Activated naive CD8-positive, alpha-beta T cell treated with anti-CD3 and anti-CD28 coated beads, Interleukin-2, amount 50 U/mL, for 16 hours (primary cell): ENCODE measurements around the gene DIP2C.
"Not testable (repeated sequence)": the region's sequence is repeated elsewhere in the genome, so short reads cannot be mapped to it uniquely, and the experiment has no call there.

ENCODE experiments used
- DNase-seq: peaks from one replicate; pipeline ENCODE4 v3.0.0-alpha.2; 2020; ENCODE audit warnings: low read depth, low spot score

Gene DIP2C

GRCh38 chr10:451856-452255 is 237.6 kb downstream of the DIP2C start:
- no peak for DNase-seq

GRCh38 chr10:451021-451471 is 238.4 kb downstream of the DIP2C start:
- no peak for DNase-seq

GRCh38 chr10:450463-450862 is 239.0 kb downstream of the DIP2C start:
- DNase-seq = no peak

GRCh38 chr10:449331-449730 is 240.1 kb downstream of the DIP2C start:
- not testable (repeated sequence) for DNase-seq

DNA sequence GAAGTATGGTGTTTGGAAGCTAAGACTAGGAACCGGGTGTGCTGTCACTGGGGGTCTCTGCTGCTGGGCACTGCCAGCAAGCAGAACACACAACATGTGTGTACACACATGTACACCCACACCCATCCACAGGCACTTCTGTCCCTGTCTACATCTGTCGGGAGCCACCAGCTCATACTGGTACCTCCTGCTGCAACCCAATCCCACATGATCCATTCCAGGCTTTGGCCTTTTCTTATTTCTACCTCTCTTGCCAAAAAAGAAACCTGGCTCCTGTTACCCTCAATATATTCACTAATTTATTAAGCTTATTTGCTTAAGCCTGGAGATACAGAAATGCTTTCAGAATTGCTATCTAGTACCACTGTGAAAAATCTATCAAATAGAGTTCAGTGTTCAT is 246.0 kb downstream of the DIP2C start:
- DNase-seq = no peak

GRCh38 chr10:442209-442608 is 247.3 kb downstream of the DIP2C start:
- DNase-seq = no peak

GRCh38 chr10:441659-442058 is 247.8 kb downstream of the DIP2C start:
- DNase-seq = no peak

- DNase-seq = no peak
Measured at GRCh38 chr10:440127-440526, 249.3 kb downstream of the DIP2C start.

DNA sequence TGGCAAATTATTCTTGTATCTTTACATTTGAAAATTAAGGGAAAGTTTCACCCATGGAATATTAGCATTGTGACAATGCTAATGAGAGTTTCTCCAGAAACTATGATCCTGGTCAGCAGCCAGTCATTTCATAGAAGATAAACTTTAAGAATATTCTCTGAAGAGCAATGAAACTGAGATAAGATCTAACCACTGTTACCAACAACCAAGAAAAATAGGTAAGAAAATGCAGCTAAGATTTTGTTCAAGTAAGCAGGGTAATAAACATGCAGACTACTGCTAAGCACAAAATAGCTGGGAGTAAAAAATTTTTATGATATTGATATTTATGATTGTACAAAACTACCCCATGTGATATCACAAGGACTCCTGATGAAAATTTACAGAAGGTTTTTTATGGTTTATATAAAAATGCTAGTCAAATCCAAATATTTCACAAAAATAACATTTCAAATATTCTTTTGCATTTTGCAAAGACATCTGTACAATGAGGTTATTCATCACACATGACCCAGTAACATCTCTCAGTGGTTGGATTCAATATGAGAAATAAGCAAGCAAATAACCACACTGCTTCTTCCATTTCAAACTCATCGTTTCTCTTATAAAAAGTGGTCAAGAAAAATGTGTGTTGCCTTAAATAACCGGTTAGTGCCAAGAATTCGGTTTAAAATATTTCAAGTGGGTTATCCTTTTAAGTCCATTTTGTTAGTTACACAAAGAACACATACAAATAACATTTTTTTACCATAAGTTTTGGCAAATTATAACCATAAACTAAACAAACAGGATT is 251.6 kb downstream of the DIP2C start:
- DNase-seq = no peak

DNA sequence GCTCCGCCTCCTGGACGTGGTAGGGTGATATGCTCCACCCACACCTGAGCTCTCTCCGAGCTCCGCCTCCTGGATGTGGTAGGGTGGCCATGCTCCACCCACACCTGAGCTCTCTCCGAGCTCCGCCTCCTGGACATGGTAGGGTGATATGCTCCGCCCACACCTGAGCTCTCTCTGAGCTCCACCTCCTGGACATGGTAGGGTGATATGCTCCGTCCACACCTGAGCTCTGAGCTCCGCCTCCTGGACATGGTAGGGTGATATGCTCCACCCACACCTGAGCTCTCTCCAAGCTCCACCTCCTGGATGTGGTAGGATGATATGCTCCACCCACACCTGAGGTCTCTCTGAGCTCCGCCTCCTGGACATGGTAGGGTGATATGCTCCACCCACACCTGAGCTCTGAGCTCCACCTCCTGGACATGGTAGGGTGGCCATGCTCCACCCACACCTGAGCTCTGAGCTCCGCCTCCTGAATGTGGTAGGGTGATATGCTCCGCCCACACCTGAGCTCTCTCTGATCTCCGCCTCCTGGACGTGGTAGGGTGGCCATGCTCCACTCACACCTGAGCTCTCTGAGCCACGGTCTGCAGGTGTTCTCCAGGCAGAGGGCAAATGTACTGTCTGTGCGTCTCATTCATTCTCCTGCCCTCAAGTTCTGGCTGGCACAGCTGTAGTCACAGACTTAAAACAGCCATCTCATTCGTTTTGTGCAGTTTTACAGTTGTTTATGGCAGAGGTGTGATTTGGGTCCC is 252.4 kb downstream of the DIP2C start:
- DNase-seq = no peak

DNA sequence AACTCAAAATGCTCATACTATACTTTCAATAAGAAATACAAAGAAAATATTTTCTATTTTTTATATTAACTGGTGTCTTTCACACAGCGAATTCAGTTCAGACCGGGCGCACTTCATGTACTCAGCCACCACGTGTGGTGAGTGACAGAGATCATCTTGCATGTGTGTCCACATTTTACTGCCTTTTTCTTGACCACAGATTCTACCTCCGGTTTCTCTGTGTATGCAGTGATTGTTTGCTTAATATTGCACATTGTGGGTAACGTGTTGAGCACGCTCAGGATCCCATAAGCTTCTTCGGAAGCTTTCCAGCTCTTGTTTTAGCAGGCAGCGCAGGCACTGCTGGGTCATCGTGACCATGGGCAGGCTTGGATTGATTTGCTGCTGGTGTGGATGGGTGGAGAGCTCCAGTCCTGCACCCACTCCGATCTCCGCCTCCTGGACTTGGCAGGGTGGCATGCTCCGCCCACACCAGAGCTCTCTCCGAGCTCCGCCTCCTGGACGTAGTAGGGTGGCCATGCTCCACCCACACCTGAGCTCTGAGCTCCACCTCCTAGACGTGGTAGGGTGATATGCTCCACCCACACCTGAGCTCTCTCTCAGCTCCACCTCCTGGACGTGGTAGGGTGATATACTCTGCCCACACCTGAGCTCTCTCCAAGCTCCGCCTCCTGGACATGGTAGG is 253.3 kb downstream of the DIP2C start:
- DNase-seq = no peak

GRCh38 chr10:435397-435796 is 254.1 kb downstream of the DIP2C start:
- no peak for DNase-seq

DNA sequence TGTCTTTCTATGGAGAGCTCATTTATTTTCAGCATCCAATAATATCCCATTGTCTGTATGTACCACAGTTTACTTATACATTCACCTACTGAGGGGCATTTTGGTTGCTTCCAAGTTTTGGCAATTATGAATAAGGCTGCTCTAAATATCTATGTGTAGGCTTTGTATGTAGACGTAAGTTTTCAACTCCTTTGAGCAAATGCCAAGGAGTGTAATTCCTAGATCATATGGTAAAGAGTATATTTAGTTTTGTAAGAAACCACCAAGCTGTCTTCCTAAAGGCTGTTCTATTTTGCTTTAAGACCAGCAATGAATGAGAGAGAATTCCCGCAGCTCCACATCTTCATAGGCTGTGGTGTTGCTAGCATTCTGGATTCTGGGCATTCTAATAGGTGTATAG is 259.8 kb downstream of the DIP2C start:
- no peak for DNase-seq

DNA sequence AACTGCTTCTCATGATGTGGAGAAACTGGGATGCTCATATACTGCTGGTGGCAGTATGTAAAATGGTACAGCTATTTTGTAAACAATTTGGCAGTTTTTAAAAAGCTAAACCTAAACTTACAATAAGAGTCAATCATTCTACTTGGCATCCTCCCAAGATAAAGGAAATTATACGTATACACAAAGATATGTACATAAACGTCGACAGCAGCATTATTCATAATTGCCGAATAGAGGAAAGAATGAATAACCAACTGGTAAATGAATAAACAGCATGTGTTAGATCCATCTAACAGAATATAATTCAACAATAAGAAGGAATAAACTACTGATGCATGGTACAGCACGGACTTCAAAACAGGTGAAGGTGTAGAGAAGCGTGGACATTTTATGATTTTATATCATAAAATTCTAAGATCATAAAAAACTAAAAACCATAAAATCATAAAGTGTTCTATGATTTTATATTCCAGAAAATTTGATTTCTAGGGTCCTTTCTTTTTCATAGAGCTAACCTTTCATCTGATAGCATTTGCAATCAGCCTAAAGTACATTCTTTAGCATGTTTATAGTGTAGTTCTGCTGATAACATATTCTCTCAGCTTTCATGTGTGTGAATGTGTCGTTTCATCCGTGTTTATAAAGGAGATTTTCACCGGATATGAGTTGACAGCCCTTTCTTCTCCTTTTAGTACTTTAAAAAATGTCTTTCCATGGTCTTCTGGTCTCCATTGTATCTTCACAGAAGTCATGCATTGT is 261.5 kb downstream of the DIP2C start:
- DNase-seq = no peak

GRCh38 chr10:425365-425764 is 264.1 kb downstream of the DIP2C start:
- not testable (repeated sequence) for DNase-seq

- not testable (repeated sequence) for DNase-seq
Measured at GRCh38 chr10:424724-425123, 264.7 kb downstream of the DIP2C start.

- DNase-seq = no peak
Measured at GRCh38 chr10:423178-423577, 266.3 kb downstream of the DIP2C start.

- no peak for DNase-seq
Measured at GRCh38 chr10:422675-423074, 266.8 kb downstream of the DIP2C start.

DNA sequence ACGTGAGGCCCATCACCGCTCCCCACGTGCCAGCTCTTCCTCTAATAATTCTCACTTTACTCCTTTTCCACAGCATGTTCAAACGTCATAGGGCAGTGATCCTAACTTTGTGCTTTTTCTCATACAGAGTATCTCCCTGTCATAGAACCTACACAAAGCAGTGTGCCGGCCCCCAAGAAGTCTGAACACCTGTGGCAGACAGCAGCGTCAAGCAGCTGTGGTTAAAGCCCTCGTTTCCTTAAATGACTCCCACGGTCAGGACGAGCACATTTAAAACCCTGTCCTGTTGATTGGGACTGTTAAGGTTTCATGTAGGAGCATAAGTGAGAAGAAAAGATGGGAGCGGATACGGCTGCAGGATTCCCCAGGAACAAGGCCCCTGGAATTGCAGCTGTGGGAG is 267.2 kb downstream of the DIP2C start:
- no peak for DNase-seq

DNA sequence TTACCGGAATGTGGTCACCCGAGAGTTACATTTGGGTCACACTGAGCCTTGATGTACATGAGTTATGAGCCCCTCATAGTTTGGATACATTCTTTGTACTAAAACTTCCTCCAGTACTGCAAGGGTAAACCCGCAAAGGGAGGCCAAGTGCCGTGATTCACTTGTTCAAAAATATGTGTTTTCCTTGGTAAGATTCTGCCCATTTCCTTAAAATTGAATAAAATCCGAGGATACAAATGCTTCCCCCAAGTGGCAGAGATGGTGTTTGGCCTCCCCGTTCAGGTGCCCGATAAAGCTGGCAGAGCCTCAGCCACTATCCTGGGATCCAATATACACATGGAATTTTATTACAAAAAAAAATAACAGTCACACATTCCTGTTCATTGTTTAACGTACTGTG is 268.3 kb downstream of the DIP2C start:
- DNase-seq = no peak
